Mucosa of descending colon (tissue), 3 donors: ENCODE results near the gene ADORA2A. TPM values are rescaled to one million over a fixed set of nuclear protein-coding genes. Genes with fewer than 3 reads are reported as not detected.

Experiments
- ATAC-seq: fragments of 200-7000 bp; cut with Tn5 transposase; one replicate; pipeline ENCODE4 v1.9.1; 2020; ENCODE audit warnings: mild to moderate bottlenecking, moderate library complexity
- DNase-seq, 3 donors: peaks; one replicate each; pipeline ENCODE4 v3.0.0-alpha.2; 2020
- H3K36me3 ChIP-seq: fragments of 200-600 bp; one replicate; pipeline ENCODE4 v1.8.0; 2021; ENCODE audit warnings: low read depth, mild to moderate bottlenecking
- H3K4me1 ChIP-seq: fragments of 200-600 bp; one replicate; pipeline ENCODE4 v1.8.0; 2021; ENCODE audit warnings: low read depth, mild to moderate bottlenecking
- H3K4me3 ChIP-seq: fragments of 200-600 bp; one replicate; pipeline ENCODE4 v1.8.0; 2021; ENCODE audit warnings: mild to moderate bottlenecking
- H3K9me3 ChIP-seq: fragments of 200-600 bp; one replicate; pipeline ENCODE4 v1.8.0; 2021; ENCODE audit warnings: mild to moderate bottlenecking
- intact Hi-C, 2 donors: fragments of 100-400 bp; cut with DNase I in 1 of 2; cut with micrococcal nuclease in 1 of 2; formaldehyde crosslinking; loops; one replicate each; pipeline versions ENCODE4 v1.11.0 to v1.11.1; 2022; cut with DNase I, micrococcal nuclease
- long read RNA-seq, 2 donors: library from polyadenylated mRNA; unstranded; transcript quantifications; one replicate each; pipeline ENCODE4 v2.0.0, GENCODE V29; 2019 to 2021
- total RNA-seq, 3 donors: library from RNA; stranded (reverse); fragmentation: NEBNext Ultra II Directional in 2 of 3; extraction: Animal tissue kit (Norgen Biotek cat#: 25700) in 2 of 3; gene quantifications; one replicate each; pipeline versions ENCODE4 v1.2.1 to v1.2.4, GENCODE V29; 2021 to 2023
- TF ChIP-seq, protein P1 (sequence below): fragments of 200-600 bp; IDR thresholded peaks from one replicate; pipeline ENCODE4 v1.8.0; 2022; ENCODE audit warnings: antibody characterized with exemption, mild to moderate bottlenecking
- donor health status: DM: no; HTN: no; CAD: no; lungs with moderate emphysema.
- donor health status: DM: no; HTN: no; CAD: no.
- donor health status: DM: no; HTN: yes; CAD: no.

ADORA2A gene
- 1 to 10 TPM; 2.1 to 4.0 (median 3.6) TPM for total RNA-seq
- long read RNA-seq, donor 1, partial matches to known transcripts: 1 of 4 reads
- long read RNA-seq, donor 1, other reads (novel, unspliced or antisense): 3 of 4 reads
- long read RNA-seq, donor 2: 0 reads

DNA sequence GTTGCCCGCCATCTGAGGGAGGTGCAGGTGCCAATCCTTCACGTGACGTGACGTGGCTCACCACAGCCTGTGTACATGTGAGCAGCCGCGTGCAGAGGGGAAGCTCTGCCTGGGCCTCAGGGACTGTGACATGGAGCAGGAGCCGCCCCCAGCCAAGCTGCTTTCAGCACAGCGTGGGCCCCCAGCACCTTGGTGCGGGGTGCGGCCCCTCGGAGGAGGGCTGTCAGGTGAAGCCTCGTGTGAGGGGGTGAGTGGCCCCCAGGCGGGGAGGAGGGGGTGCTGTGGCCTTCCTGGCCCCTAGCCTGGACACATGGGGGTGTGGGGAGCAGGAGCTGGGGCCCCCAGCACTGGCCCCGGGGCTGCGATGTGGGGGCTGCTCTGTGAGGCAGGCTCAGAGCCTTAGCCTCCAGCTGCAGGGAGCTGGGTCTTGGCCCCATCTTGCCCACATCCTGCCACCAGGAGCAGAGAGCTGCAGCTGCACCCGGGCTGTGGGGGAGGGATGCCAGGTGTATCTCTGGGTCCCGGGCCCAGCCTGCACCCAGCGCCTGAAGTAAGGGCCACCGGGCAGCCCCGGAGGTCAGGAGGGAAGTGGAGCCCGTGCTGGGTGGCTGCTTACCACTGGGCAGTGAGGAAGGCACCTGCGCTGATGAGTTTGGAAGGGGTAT lies at the start of gene ADORA2A:
TSS of gene ADORA2A (plus strand) at position 100 of the 665 bp plus-strand sequence. CDS start 5,806 bp downstream, outside the sequence.
- intact Hi-C loops: loop anchor here (10.0 kb wide), 2 partner anchors 87 to 97 kb away; no protein-coding TSS in a partner anchor
- H3K4me3 ChIP-seq: no peak within 1 kb of the TSS
- no peaks in the 10 kb centered on the region for H3K36me3 ChIP-seq
- peak; percentile 70 for ATAC-seq
- peaks cover 22% of the 10 kb centered on the region for H3K4me1 ChIP-seq
- H3K9me3 ChIP-seq: no peaks in the 10 kb centered on the region
- peak; percentile 71 to 94 (median 72) for DNase-seq
- TF ChIP-seq, protein P1, sequence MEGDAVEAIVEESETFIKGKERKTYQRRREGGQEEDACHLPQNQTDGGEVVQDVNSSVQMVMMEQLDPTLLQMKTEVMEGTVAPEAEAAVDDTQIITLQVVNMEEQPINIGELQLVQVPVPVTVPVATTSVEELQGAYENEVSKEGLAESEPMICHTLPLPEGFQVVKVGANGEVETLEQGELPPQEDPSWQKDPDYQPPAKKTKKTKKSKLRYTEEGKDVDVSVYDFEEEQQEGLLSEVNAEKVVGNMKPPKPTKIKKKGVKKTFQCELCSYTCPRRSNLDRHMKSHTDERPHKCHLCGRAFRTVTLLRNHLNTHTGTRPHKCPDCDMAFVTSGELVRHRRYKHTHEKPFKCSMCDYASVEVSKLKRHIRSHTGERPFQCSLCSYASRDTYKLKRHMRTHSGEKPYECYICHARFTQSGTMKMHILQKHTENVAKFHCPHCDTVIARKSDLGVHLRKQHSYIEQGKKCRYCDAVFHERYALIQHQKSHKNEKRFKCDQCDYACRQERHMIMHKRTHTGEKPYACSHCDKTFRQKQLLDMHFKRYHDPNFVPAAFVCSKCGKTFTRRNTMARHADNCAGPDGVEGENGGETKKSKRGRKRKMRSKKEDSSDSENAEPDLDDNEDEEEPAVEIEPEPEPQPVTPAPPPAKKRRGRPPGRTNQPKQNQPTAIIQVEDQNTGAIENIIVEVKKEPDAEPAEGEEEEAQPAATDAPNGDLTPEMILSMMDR: no peak

DNA sequence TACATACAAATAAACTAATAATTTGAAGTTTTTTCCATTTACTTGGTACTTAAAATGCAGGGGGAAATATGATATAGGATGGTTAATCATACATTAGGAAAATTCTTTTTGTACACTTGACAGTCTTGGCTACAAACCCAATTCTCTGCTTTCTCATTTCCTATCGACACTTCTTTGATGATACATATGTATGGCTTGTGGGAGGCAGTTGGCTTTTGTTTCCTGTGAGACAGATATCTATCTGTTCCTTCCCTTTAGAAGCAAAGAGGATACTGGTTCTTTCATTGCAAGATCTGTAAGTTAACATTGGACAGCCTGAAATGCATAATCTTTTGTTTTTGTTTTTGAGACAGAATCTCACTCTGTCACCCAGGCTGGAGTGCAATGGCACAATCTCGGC lies 47.9 kb upstream of the ADORA2A start:
- no peaks in the 10 kb centered on the region for H3K9me3 ChIP-seq
- intact Hi-C loops: no loop called here
- H3K4me3 ChIP-seq: no peak overlapping the region
- peaks cover 4% of the 10 kb centered on the region for H3K36me3 ChIP-seq
- TF ChIP-seq, protein P1: no peak
- DNase-seq: no peak
- no peak for ATAC-seq
- no peaks in the 10 kb centered on the region for H3K4me1 ChIP-seq

DNA sequence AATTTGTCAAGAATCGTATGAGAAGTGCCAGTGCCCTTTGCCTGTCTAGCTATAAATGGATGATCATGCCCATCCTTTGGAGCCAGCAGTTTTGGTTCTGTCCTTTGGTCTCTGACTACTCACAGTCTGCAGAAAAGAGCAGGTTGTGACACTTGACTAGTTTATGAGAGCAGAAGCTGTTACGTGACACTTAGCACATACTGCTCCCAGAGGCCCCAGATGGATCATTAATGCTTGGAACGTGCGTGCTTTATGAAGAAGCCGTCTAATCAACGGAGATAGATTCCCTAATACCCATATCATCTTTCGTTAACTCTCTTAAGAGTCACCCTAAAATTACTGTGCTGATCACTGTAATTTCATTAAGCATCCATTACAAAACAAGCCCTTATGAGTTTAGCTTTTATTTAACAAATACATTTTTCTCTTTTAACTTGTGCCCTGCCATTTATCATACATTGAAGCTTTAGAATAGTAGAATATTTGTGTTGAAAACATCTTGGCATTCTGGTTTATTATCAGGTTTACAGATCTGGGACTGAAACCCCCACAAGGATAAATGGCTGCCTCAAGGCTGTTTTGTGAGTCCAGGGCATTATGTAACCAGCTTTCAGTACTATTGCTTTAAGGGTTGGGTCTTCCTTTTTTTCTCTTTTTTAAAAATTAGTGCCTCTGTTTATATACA lies 47.0 kb upstream of the ADORA2A start:
- peaks cover 4% of the 10 kb centered on the region for H3K36me3 ChIP-seq
- H3K9me3 ChIP-seq: no peaks in the 10 kb centered on the region
- ATAC-seq: no peak

DNA sequence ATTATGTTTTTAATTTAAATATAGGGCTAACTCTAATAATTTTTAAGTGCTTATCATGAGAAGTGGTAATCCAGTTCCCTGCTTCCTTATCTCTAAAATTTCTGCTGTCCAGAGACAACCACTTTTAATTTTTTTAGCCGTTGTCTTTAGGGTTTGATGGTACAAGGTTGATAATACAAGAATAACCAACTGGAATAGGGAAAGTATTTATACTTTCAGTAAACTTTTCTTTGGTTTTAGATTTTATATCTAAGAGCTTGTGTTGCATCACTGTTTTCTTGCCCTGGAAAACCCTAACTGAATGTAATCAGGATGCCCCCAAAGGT lies 46.5 kb upstream of the ADORA2A start:
- TF ChIP-seq, protein P1: no peak
- H3K36me3 ChIP-seq: peaks cover 4% of the 10 kb centered on the region
- no peaks in the 10 kb centered on the region for H3K9me3 ChIP-seq
- intact Hi-C loops: no loop called here
- DNase-seq (no peak), ATAC-seq (no peak)
- H3K4me1 ChIP-seq: no peaks in the 10 kb centered on the region
- no peak overlapping the region for H3K4me3 ChIP-seq

More for the DNA sequence above, 47.0 kb upstream of the ADORA2A start:
- TF ChIP-seq, protein P1: no peak
- Histone ChIP-seq H3K4me1 (no peaks in the 10 kb centered on the region), H3K4me3 (no peak overlapping the region)
- DNase-seq: no peak
- intact Hi-C loops: no loop called here

DNA sequence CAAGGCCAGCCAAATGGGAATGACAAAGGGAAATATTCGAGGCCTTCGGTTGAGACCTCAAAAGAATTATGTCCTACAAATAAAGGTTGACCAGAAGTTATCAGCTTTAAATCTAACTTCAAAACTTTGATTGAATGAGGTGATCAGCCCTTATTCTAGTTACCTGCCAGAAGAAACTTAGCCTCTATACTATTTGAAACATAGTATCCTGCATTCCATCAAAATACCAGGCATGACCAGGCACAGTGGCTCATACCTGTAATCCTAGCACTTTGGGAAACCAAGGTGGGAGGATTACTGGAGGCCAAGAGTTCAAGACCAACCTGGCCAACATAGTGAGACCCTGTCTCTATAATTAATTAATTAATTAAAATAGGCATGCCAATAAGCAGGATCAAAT lies 44.3 kb upstream of the ADORA2A start:
- Histone ChIP-seq H3K4me3 (no peak overlapping the region), H3K4me1 (no peaks in the 10 kb centered on the region), H3K9me3 (no peaks in the 10 kb centered on the region), H3K36me3 (no peaks in the 10 kb centered on the region)
- intact Hi-C loops: no loop called here
- ATAC-seq: no peak
- TF ChIP-seq, protein P1: no peak
- DNase-seq: no peak
